ENCODE data around the gene GBX2. TPM values are rescaled to one million over a fixed set of nuclear protein-coding genes. Genes with fewer than 3 reads are reported as not detected.
A peak's percentile ranks its signal among the peaks of the same experiment; 100 is the strongest.

GBX2 gene
- total and polyA plus RNA-seq, 2 experiments from 2014 or later: 0.99 to 1.3 TPM

DNA sequence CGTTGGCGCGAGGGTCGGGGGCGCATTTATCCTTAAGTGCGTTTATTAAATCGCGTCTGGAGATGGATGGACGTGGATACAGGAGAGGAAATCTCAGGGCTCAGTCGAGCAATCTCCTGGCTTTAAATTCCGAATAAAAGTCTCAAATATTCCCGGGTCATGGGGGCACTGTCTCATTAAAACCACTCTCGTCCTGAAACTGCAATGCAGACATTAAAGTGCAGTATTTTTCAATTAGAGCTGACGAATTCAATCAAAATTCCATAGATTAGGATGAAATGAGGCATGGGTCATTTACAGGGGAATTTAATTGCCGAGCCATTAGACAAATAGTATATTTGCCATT, 10.7 kb upstream of the GBX2 start:
- Histone ChIP-seq H3K4me2 (peak overlapping the region; percentile 81), H3K36me3 (ENCODE audit: insufficient read depth) (no peaks in the 10 kb centered on the region), H3K79me2 (replicated peaks; ENCODE audit: insufficient read depth) (no peaks in the 10 kb centered on the region), H3F3A (replicated peaks; ENCODE audit: low read depth) (peaks cover 11% of the 10 kb centered on the region; the same call in 1 of the 2 replicates), H3K27ac (ENCODE audit: low read depth) (no peak overlapping the region), H4K20me1 (replicated peaks; ENCODE audit: insufficient read depth) (peaks cover 3% of the 10 kb centered on the region; the same call in 1 of the 2 replicates), H3K27me3 (ENCODE audit: insufficient read depth) (peaks cover 67% of the 10 kb centered on the region), H3K4me1 (ENCODE audit: insufficient read depth) (peaks cover 35% of the 10 kb centered on the region), H3K9me2 (ENCODE audit: insufficient read depth) (no peaks in the 10 kb centered on the region), H2AFZ (peak overlapping the region; percentile 56; the same call in 1 of the 2 replicates), H3K4me3 (peak overlapping the region; percentile 56)
- ATAC-seq: no peak
- H3K27me3 Mint-ChIP-seq (ENCODE audit: insufficient read depth, low read depth, poor library complexity): peaks cover 57% of the 10 kb centered on the region
- peak overlapping the region; percentile 75 for H3K4me3 Mint-ChIP-seq
- peaks cover 47% of the 10 kb centered on the region for H3K4me1 Mint-ChIP-seq
- no peaks in the 10 kb centered on the region for H3K36me3 Mint-ChIP-seq (ENCODE audit: low read depth)
- no peak overlapping the region for H3K27ac Mint-ChIP-seq
- no peak for DNase-seq (ENCODE audit: low spot score)
- TF ChIP-seq EZH2 (IDR thresholded peaks at IDR 0.05; ENCODE audit: low read depth, unreplicated experiment) (peak; percentile 65), CREB1 (CRISPR knock-in tag; IDR thresholded peaks at IDR 0.05; ENCODE audit: low read depth) (no peak)
- H3K9me3 Mint-ChIP-seq: peaks cover under 1% of the 10 kb centered on the region; the same call in 2 of the 3 replicates

DNA sequence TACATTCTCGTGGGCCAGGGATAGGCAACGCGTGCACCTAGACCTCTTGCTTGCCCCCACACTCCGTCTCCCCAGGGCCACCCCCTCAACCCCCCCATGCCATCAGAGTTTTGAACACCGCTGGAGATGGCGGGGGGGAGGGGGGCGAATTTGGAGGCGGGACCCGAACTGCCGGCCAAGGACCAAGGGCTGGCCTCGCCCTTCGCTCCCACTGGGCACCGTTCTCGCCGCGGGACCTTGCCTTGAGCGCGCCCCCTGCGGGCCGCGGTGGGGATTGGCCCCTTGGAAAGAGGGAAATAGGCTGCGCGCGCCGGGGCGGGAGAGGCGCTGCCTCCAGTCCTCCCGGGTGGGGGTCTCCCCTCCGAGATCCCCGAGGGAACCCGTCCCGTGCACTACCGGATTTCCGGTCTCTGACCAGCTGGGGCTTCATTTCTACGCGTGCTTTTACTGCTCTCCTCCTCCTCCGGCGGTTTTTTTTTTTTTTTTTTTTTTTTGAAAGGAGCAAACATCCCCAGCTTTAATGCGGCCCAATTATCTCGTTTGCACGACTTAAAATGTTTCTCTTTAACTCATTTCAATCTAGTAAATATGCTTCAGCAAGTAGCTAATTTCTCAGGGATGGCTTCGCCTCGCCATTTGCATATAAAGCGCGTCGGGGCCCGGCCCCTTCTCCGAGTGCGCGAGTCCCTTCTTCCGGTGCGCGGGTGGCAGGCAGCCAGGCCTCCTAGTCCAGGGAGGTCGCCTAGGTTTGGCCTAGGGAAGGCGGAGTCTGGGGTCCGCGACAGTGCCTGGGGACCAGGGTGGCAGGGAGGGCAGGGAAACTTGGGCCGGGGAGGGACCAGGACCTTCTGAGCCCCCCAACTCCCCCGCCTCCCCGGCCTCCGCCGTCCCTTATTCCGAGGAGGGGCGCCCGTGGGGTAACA, 10.0 kb upstream of the GBX2 start:
- ATAC-seq (peak; percentile 50), DNase-seq (ENCODE audit: low spot score) (peak; percentile 85)
- Mint-ChIP-seq H3K27me3 (ENCODE audit: insufficient read depth, low read depth, poor library complexity) (peaks cover 63% of the 10 kb centered on the region), H3K4me3 (peak overlapping the region; percentile 75), H3K9me3 (no peaks in the 10 kb centered on the region; the same call in 2 of the 3 replicates), H3K27ac (no peak overlapping the region), H3K4me1 (peaks cover 51% of the 10 kb centered on the region), H3K36me3 (ENCODE audit: low read depth) (no peaks in the 10 kb centered on the region)
- TF ChIP-seq JUNB (IDR thresholded peaks at IDR 0.05; ENCODE audit: unreplicated experiment): no peak
- TF ChIP-seq STAT1 (IDR thresholded peaks at IDR 0.05; ENCODE audit: unreplicated experiment): no peak
- TF ChIP-seq EZH2 (IDR thresholded peaks at IDR 0.05; ENCODE audit: low read depth, unreplicated experiment): no peak
- no peak for TF ChIP-seq POLR2AphosphoS5 (IDR thresholded peaks at IDR 0.05; ENCODE audit: low read depth)
- peak; percentile 37; the same call in 1 of the 2 replicates for TF ChIP-seq ETS1 (IDR thresholded peaks at IDR 0.05)
- TF ChIP-seq, protein P1, sequence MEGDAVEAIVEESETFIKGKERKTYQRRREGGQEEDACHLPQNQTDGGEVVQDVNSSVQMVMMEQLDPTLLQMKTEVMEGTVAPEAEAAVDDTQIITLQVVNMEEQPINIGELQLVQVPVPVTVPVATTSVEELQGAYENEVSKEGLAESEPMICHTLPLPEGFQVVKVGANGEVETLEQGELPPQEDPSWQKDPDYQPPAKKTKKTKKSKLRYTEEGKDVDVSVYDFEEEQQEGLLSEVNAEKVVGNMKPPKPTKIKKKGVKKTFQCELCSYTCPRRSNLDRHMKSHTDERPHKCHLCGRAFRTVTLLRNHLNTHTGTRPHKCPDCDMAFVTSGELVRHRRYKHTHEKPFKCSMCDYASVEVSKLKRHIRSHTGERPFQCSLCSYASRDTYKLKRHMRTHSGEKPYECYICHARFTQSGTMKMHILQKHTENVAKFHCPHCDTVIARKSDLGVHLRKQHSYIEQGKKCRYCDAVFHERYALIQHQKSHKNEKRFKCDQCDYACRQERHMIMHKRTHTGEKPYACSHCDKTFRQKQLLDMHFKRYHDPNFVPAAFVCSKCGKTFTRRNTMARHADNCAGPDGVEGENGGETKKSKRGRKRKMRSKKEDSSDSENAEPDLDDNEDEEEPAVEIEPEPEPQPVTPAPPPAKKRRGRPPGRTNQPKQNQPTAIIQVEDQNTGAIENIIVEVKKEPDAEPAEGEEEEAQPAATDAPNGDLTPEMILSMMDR (conservative IDR thresholded peaks at IDR 0.05; ENCODE audit: low read depth in 2 of 2): peak; percentile 66 to 89
- no peak for TF ChIP-seq ZNF331 (CRISPR knock-in tag; IDR thresholded peaks at IDR 0.05; ENCODE audit: low read depth)
- TF ChIP-seq EZH2phosphoT487 (IDR thresholded peaks at IDR 0.05; ENCODE audit: unreplicated experiment): no peak
- TF ChIP-seq NANOG (IDR thresholded peaks at IDR 0.05; ENCODE audit: borderline replicate concordance): no peak
- Histone ChIP-seq H3K36me3 (ENCODE audit: insufficient read depth) (no peaks in the 10 kb centered on the region), H3K4me2 (peak overlapping the region; percentile 81), H3K9me2 (ENCODE audit: insufficient read depth) (no peaks in the 10 kb centered on the region), H3K27ac (ENCODE audit: low read depth) (no peak overlapping the region), H3K4me1 (ENCODE audit: insufficient read depth) (peaks cover 41% of the 10 kb centered on the region), H3K79me2 (replicated peaks; ENCODE audit: insufficient read depth) (no peaks in the 10 kb centered on the region), H3K27me3 (ENCODE audit: insufficient read depth) (peaks cover 73% of the 10 kb centered on the region), H4K20me1 (replicated peaks; ENCODE audit: insufficient read depth) (peaks cover 3% of the 10 kb centered on the region; the same call in 1 of the 2 replicates), H3K4me3 (peak overlapping the region; percentile 56), H3F3A (replicated peaks; ENCODE audit: low read depth) (peaks cover 13% of the 10 kb centered on the region; the same call in 1 of the 2 replicates), H2AFZ (peak overlapping the region; percentile 56)
